ENCODE results near the gene NCK1. TPM values are rescaled to one million over a fixed set of nuclear protein-coding genes. Genes with fewer than 3 reads are reported as not detected.
A peak's percentile ranks its signal among the peaks of the same experiment; 100 is the strongest.
"Not testable (repeated sequence)": the region's sequence is repeated elsewhere in the genome, so short reads cannot be mapped to it uniquely, and the experiment has no call there.

Gene NCK1
- total and polyA plus RNA-seq, 2 donors: 45.2 to 70.2 TPM

GRCh38 chr3:136969539-136969938 lies 107.5 kb downstream of the NCK1 start:
- not testable (repeated sequence) for H3K36me3 ChIP-seq (ENCODE audit: control insufficient read depth in 2 of 2, insufficient read depth in 2 of 2, low read length in 1 of 2); H3K4me3 ChIP-seq (ENCODE audit: low read length in 2 of 2); H3K27ac ChIP-seq (ENCODE audit: low read depth in 1 of 2, low read length in 1 of 2); H3K9me3 ChIP-seq (ENCODE audit: control insufficient read depth in 2 of 2, insufficient read depth in 1 of 2, low read length in 1 of 2); H3K27me3 ChIP-seq (ENCODE audit: control insufficient read depth in 2 of 2, insufficient read depth in 1 of 2, low read length in 1 of 2); H3K4me1 ChIP-seq (ENCODE audit: control insufficient read depth in 2 of 2, insufficient read depth in 2 of 2, low read length in 2 of 2); DNase-seq (ENCODE audit: low read depth in 6 of 9, low spot score in 9 of 9)
- WGBS: 97% methylated on average over 6 of the region's 14 CpGs

GRCh38 chr3:136973352-136973751 lies 111.3 kb downstream of the NCK1 start:
- Histone ChIP-seq H3K4me1 (ENCODE audit: control insufficient read depth in 2 of 2, insufficient read depth in 2 of 2, low read length in 2 of 2) (peaks cover 0 to 12% of the 10 kb centered on the region in 2 donors), H3K27ac (ENCODE audit: low read depth in 1 of 2, low read length in 1 of 2) (no peak overlapping the region), H3K36me3 (ENCODE audit: control insufficient read depth in 2 of 2, insufficient read depth in 2 of 2, low read length in 1 of 2) (no peaks in the 10 kb centered on the region), H3K27me3 (ENCODE audit: control insufficient read depth in 2 of 2, insufficient read depth in 1 of 2, low read length in 1 of 2) (no peaks in the 10 kb centered on the region), H3K4me3 (ENCODE audit: low read length in 2 of 2) (no peak overlapping the region), H3K9me3 (ENCODE audit: control insufficient read depth in 2 of 2, insufficient read depth in 1 of 2, low read length in 1 of 2) (peaks cover 0 to 12% of the 10 kb centered on the region in 2 donors)
- DNase-seq (ENCODE audit: low read depth in 6 of 9, low spot score in 9 of 9): no peak
- WGBS: 99% methylated on average over 4 of the region's 4 CpGs

GRCh38 chr3:136974670-136975069 lies 112.7 kb downstream of the NCK1 start:
- peaks cover 4 to 21% of the 10 kb centered on the region in 2 donors for H3K4me1 ChIP-seq (ENCODE audit: control insufficient read depth in 2 of 2, insufficient read depth in 2 of 2, low read length in 2 of 2)
- peaks cover 0 to 12% of the 10 kb centered on the region in 2 donors for H3K9me3 ChIP-seq (ENCODE audit: control insufficient read depth in 2 of 2, insufficient read depth in 1 of 2, low read length in 1 of 2)
- no peaks in the 10 kb centered on the region for H3K27me3 ChIP-seq (ENCODE audit: control insufficient read depth in 2 of 2, insufficient read depth in 1 of 2, low read length in 1 of 2)
- no peak overlapping the region for H3K27ac ChIP-seq (ENCODE audit: low read depth in 1 of 2, low read length in 1 of 2)
- DNase-seq (ENCODE audit: low read depth in 6 of 9, low spot score in 9 of 9): no peak
- WGBS: 70% methylated on average over 2 of the region's 2 CpGs
- no peaks in the 10 kb centered on the region for H3K36me3 ChIP-seq (ENCODE audit: control insufficient read depth in 2 of 2, insufficient read depth in 2 of 2, low read length in 1 of 2)
- no peak overlapping the region for H3K4me3 ChIP-seq (ENCODE audit: low read length in 2 of 2)

- DNase-seq (ENCODE audit: low read depth in 6 of 9, low spot score in 9 of 9): peak; percentile 67 to 93 (median 82)
- Histone ChIP-seq H3K27ac (ENCODE audit: low read depth in 1 of 2, low read length in 1 of 2) (peak overlapping the region; percentile 69 to 75), H3K4me1 (ENCODE audit: control insufficient read depth in 2 of 2, insufficient read depth in 2 of 2, low read length in 2 of 2) (peaks cover 32 to 59% of the 10 kb centered on the region in 2 donors), H3K27me3 (ENCODE audit: control insufficient read depth in 2 of 2, insufficient read depth in 1 of 2, low read length in 1 of 2) (no peaks in the 10 kb centered on the region), H3K4me3 (ENCODE audit: low read length in 2 of 2) (no peak overlapping the region), H3K36me3 (ENCODE audit: control insufficient read depth in 2 of 2, insufficient read depth in 2 of 2, low read length in 1 of 2) (peaks cover 0 to 4% of the 10 kb centered on the region in 2 donors), H3K9me3 (ENCODE audit: control insufficient read depth in 2 of 2, insufficient read depth in 1 of 2, low read length in 1 of 2) (peaks cover 0 to 12% of the 10 kb centered on the region in 2 donors)
Observed at GRCh38 chr3:136979204-136979603, 117.2 kb downstream of the NCK1 start.

- WGBS: 79% methylated on average over 3 of the region's 3 CpGs
- peaks cover 0 to 12% of the 10 kb centered on the region in 2 donors for H3K9me3 ChIP-seq (ENCODE audit: control insufficient read depth in 2 of 2, insufficient read depth in 1 of 2, low read length in 1 of 2)
- H3K27me3 ChIP-seq (ENCODE audit: control insufficient read depth in 2 of 2, insufficient read depth in 1 of 2, low read length in 1 of 2): no peaks in the 10 kb centered on the region
- H3K4me3 ChIP-seq (ENCODE audit: low read length in 2 of 2): no peak overlapping the region
- peak in 1 of 9 donors; percentile 33 for DNase-seq (ENCODE audit: low read depth in 6 of 9, low spot score in 9 of 9)
- H3K27ac ChIP-seq (ENCODE audit: low read depth in 1 of 2, low read length in 1 of 2): peak overlapping the region; percentile 69 to 75
- peaks cover 0 to 4% of the 10 kb centered on the region in 2 donors for H3K36me3 ChIP-seq (ENCODE audit: control insufficient read depth in 2 of 2, insufficient read depth in 2 of 2, low read length in 1 of 2)
- H3K4me1 ChIP-seq (ENCODE audit: control insufficient read depth in 2 of 2, insufficient read depth in 2 of 2, low read length in 2 of 2): peaks cover 37 to 64% of the 10 kb centered on the region in 2 donors
Observed at GRCh38 chr3:136979684-136980083, 117.7 kb downstream of the NCK1 start.

- WGBS: 81% methylated on average over 5 of the region's 5 CpGs
- H3K27ac ChIP-seq (ENCODE audit: low read depth in 1 of 2, low read length in 1 of 2): peak overlapping the region in 1 of 2 donors; percentile 48
Observed at GRCh38 chr3:136982033-136982432, 120.0 kb downstream of the NCK1 start.

GRCh38 chr3:136982520-136983138 lies 120.6 kb downstream of the NCK1 start:
- Histone ChIP-seq H3K27me3 (ENCODE audit: control insufficient read depth in 2 of 2, insufficient read depth in 1 of 2, low read length in 1 of 2) (no peaks in the 10 kb centered on the region), H3K27ac (ENCODE audit: low read depth in 1 of 2, low read length in 1 of 2) (peak overlapping the region in 1 of 2 donors; percentile 48), H3K4me1 (ENCODE audit: control insufficient read depth in 2 of 2, insufficient read depth in 2 of 2, low read length in 2 of 2) (peaks cover 46 to 76% of the 10 kb centered on the region in 2 donors), H3K36me3 (ENCODE audit: control insufficient read depth in 2 of 2, insufficient read depth in 2 of 2, low read length in 1 of 2) (peaks cover 0 to 4% of the 10 kb centered on the region in 2 donors), H3K4me3 (ENCODE audit: low read length in 2 of 2) (no peak overlapping the region), H3K9me3 (ENCODE audit: control insufficient read depth in 2 of 2, insufficient read depth in 1 of 2, low read length in 1 of 2) (no peaks in the 10 kb centered on the region)
- 96% methylated on average over 4 of the region's 4 CpGs for WGBS
- no peak for DNase-seq (ENCODE audit: low read depth in 6 of 9, low spot score in 9 of 9)

More at GRCh38 chr3:136982033-136982432, 120.0 kb downstream of the NCK1 start:
- Histone ChIP-seq H3K4me3 (ENCODE audit: low read length in 2 of 2) (peak overlapping the region in 1 of 2 donors; percentile 3), H3K9me3 (ENCODE audit: control insufficient read depth in 2 of 2, insufficient read depth in 1 of 2, low read length in 1 of 2) (no peaks in the 10 kb centered on the region), H3K36me3 (ENCODE audit: control insufficient read depth in 2 of 2, insufficient read depth in 2 of 2, low read length in 1 of 2) (peaks cover 0 to 4% of the 10 kb centered on the region in 2 donors), H3K4me1 (ENCODE audit: control insufficient read depth in 2 of 2, insufficient read depth in 2 of 2, low read length in 2 of 2) (peaks cover 46 to 78% of the 10 kb centered on the region in 2 donors), H3K27me3 (ENCODE audit: control insufficient read depth in 2 of 2, insufficient read depth in 1 of 2, low read length in 1 of 2) (no peaks in the 10 kb centered on the region)
- DNase-seq (ENCODE audit: low read depth in 6 of 9, low spot score in 9 of 9): peak in 4 of 9 donors; percentile 30 to 53 (median 38)

- peaks cover 0 to 4% of the 10 kb centered on the region in 2 donors for H3K36me3 ChIP-seq (ENCODE audit: control insufficient read depth in 2 of 2, insufficient read depth in 2 of 2, low read length in 1 of 2)
- H3K9me3 ChIP-seq (ENCODE audit: control insufficient read depth in 2 of 2, insufficient read depth in 1 of 2, low read length in 1 of 2): no peaks in the 10 kb centered on the region
- H3K4me1 ChIP-seq (ENCODE audit: control insufficient read depth in 2 of 2, insufficient read depth in 2 of 2, low read length in 2 of 2): peaks cover 41 to 60% of the 10 kb centered on the region in 2 donors
- peak overlapping the region in 1 of 2 donors; percentile 8 for H3K27ac ChIP-seq (ENCODE audit: low read depth in 1 of 2, low read length in 1 of 2)
- 66% methylated on average over 3 of the region's 3 CpGs for WGBS
- peak in 2 of 9 donors; percentile 34 to 46 for DNase-seq (ENCODE audit: low read depth in 6 of 9, low spot score in 9 of 9)
- H3K27me3 ChIP-seq (ENCODE audit: control insufficient read depth in 2 of 2, insufficient read depth in 1 of 2, low read length in 1 of 2): no peaks in the 10 kb centered on the region
- no peak overlapping the region for H3K4me3 ChIP-seq (ENCODE audit: low read length in 2 of 2)
Observed at GRCh38 chr3:136984837-136985236, 122.8 kb downstream of the NCK1 start.

GRCh38 chr3:136987398-136987980 lies 125.5 kb downstream of the NCK1 start:
- H3K9me3 ChIP-seq (ENCODE audit: control insufficient read depth in 2 of 2, insufficient read depth in 1 of 2, low read length in 1 of 2); H3K36me3 ChIP-seq (ENCODE audit: control insufficient read depth in 2 of 2, insufficient read depth in 2 of 2, low read length in 1 of 2); DNase-seq (ENCODE audit: low read depth in 6 of 9, low spot score in 9 of 9); H3K27me3 ChIP-seq (ENCODE audit: control insufficient read depth in 2 of 2, insufficient read depth in 1 of 2, low read length in 1 of 2); H3K27ac ChIP-seq (ENCODE audit: low read depth in 1 of 2, low read length in 1 of 2); H3K4me3 ChIP-seq (ENCODE audit: low read length in 2 of 2): not testable (repeated sequence)
- peaks cover 34 to 56% of the 10 kb centered on the region in 2 donors for H3K4me1 ChIP-seq (ENCODE audit: control insufficient read depth in 2 of 2, insufficient read depth in 2 of 2, low read length in 2 of 2)
- WGBS: 98% methylated on average over 39 of the region's 39 CpGs

Data from thymus (tissue), 11 donors.